ENCODE data around the gene DUSP6. TPM values are rescaled to one million over a fixed set of nuclear protein-coding genes. Genes with fewer than 3 reads are reported as not detected.

Gene DUSP6
- polyA plus RNA-seq, 1 donor from 2014 or later, result 44.3 TPM

DNA sequence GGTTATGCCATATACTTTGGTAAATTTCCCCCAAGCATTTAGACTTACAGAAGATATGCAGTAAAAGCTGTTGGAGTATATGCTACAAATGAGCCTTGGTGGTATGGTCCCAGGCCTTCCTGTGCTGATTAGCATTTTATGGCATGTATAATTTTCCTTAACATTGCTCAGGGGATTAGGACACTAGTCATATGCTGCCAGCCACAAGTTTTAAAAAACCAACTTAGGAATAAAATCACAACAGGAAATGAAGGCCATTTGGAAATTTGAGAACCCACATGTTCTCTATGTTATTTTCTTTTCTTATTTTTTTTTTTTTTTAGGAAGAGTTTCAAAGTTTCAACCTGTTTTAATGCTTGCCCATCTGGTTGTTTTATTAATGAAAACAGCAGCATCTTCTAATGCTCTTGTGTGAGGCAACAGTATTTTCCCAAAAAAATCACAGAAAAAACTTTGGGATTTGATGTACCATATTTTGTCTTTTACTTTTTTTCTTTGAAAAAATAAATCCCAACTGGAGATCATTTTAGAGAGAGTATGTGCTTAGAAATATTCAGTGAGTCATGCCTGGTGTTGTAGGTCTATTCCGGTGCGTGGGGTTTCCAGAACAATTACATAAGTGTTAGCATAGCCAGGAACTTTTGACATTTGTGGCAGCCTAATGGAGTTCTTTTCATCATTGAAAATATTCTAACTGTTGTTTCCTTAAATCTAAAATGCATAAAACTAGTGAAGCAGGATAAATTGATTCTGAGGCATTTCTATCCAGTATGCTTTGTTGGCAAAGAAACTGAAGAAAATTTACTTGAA, 21.7 kb upstream of the DUSP6 start:
- Histone ChIP-seq H3K4me3 (ENCODE audit: low read length) (no peak overlapping the region), H3K27ac (ENCODE audit: low read length) (no peak overlapping the region), H4K20me1 (ENCODE audit: insufficient read depth) (no peaks in the 10 kb centered on the region), H3K79me2 (replicated peaks; ENCODE audit: insufficient read depth, low read length) (no peaks in the 10 kb centered on the region), H3K9ac (ENCODE audit: low read length) (no peak overlapping the region), H2AFZ (ENCODE audit: low read depth, low read length) (no peak overlapping the region), H3K4me2 (ENCODE audit: low read length) (no peak overlapping the region), H3K9me3 (ENCODE audit: low read length) (no peaks in the 10 kb centered on the region), H3K9me2 (ENCODE audit: insufficient read depth, low read length) (no peaks in the 10 kb centered on the region), H3K27me3 (ENCODE audit: insufficient read depth, low read depth, low read length) (no peaks in the 10 kb centered on the region), H3F3A (ENCODE audit: insufficient read depth, low read length, poor library complexity, severe bottlenecking) (no peaks in the 10 kb centered on the region), H3K36me3 (ENCODE audit: insufficient read depth, low read length) (no peaks in the 10 kb centered on the region)
- TF ChIP-seq RAD21 (conservative IDR thresholded peaks at IDR 0.05), result no peak
- TF ChIP-seq TAF1 (IDR thresholded peaks at IDR 0.05; ENCODE audit: low read depth), result no peak
- no peak for TF ChIP-seq EZH2 (IDR thresholded peaks at IDR 0.05; ENCODE audit: borderline replicate concordance, insufficient read depth, low read length, poor library complexity, severe bottlenecking)
- TF ChIP-seq, protein P1, sequence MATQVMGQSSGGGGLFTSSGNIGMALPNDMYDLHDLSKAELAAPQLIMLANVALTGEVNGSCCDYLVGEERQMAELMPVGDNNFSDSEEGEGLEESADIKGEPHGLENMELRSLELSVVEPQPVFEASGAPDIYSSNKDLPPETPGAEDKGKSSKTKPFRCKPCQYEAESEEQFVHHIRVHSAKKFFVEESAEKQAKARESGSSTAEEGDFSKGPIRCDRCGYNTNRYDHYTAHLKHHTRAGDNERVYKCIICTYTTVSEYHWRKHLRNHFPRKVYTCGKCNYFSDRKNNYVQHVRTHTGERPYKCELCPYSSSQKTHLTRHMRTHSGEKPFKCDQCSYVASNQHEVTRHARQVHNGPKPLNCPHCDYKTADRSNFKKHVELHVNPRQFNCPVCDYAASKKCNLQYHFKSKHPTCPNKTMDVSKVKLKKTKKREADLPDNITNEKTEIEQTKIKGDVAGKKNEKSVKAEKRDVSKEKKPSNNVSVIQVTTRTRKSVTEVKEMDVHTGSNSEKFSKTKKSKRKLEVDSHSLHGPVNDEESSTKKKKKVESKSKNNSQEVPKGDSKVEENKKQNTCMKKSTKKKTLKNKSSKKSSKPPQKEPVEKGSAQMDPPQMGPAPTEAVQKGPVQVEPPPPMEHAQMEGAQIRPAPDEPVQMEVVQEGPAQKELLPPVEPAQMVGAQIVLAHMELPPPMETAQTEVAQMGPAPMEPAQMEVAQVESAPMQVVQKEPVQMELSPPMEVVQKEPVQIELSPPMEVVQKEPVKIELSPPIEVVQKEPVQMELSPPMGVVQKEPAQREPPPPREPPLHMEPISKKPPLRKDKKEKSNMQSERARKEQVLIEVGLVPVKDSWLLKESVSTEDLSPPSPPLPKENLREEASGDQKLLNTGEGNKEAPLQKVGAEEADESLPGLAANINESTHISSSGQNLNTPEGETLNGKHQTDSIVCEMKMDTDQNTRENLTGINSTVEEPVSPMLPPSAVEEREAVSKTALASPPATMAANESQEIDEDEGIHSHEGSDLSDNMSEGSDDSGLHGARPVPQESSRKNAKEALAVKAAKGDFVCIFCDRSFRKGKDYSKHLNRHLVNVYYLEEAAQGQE (IDR thresholded peaks at IDR 0.05; ENCODE audit: borderline replicate concordance), result no peak

DNA sequence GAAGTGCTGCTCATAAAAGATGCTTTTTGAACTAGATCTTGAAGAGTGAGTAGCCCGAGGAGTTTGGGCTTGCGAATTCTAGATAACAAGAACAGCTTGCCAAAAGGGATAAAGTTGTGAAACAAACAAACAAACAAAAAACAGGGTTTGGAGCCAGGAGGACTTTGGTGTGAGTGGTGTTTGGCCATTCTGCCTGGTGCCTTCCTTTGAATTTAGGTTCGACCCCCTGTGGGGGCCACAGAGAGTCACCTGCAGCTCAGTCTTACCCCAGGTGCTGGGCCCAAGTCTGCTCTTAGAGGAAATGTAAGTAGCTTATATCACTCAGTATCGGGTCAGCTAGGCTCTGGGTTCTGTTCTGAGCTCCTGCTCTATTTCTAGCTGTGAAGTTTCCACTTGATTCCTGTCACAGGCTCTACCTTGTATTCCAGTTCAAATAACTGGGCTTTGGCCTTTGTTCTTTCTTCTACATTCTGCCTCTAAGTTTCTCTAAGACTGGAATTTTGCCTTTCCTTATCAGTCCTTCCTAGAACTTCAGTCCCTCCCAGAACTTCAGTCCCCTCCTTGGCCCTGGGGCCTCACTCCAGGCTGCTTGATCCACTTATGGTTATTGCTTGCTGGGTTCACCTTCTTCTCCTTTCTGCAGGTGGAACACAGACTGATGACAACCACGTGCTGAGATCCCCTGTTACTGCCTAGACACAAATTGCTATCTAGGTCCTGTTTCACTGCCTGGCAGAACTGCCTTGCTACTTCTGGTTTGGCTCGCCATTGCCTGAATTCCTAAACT, 20.5 kb upstream of the DUSP6 start:
- no peaks in the 10 kb centered on the region for H3K36me3 ChIP-seq (ENCODE audit: insufficient read depth, low read length)
- no peaks in the 10 kb centered on the region for H3F3A ChIP-seq (ENCODE audit: insufficient read depth, low read length, poor library complexity, severe bottlenecking)
- no peaks in the 10 kb centered on the region for H4K20me1 ChIP-seq (ENCODE audit: insufficient read depth)
- H3K27ac ChIP-seq (ENCODE audit: low read length), result no peak overlapping the region
- no peak overlapping the region for H3K9ac ChIP-seq (ENCODE audit: low read length)
- no peaks in the 10 kb centered on the region for H3K79me2 ChIP-seq (replicated peaks; ENCODE audit: insufficient read depth, low read length)
- no peaks in the 10 kb centered on the region for H3K9me3 ChIP-seq (ENCODE audit: low read length)
- H3K4me2 ChIP-seq (ENCODE audit: low read length), result no peak overlapping the region
- H2AFZ ChIP-seq (ENCODE audit: low read depth, low read length), result no peak overlapping the region
- H3K4me3 ChIP-seq (ENCODE audit: low read length), result no peak overlapping the region
- H3K9me2 ChIP-seq (ENCODE audit: insufficient read depth, low read length), result no peaks in the 10 kb centered on the region
- H3K27me3 ChIP-seq (ENCODE audit: insufficient read depth, low read depth, low read length), result no peaks in the 10 kb centered on the region
- TF ChIP-seq EZH2 (IDR thresholded peaks at IDR 0.05; ENCODE audit: borderline replicate concordance, insufficient read depth, low read length, poor library complexity, severe bottlenecking) (no peak), RAD21 (conservative IDR thresholded peaks at IDR 0.05) (no peak)

DNA sequence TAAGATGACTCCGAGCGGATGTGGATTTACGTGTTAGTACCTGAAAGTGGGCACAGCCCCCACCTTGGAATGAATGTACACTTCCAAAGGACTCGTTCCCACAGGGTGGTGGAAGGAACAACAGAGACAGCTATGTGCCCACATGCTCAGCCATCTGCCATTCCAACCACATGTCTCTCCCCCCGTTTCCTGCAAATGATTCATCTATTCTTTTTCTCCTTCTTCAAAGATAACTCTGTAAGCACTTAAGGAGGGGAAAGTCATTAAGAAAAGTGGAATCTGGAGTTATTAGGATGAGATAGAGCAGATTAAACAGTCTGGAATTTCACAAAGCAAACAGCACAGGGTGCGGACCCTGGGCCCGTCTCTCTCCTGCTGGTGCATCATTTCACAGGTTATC, 18.5 kb upstream of the DUSP6 start:
- no peaks in the 10 kb centered on the region for H3K79me2 ChIP-seq (replicated peaks; ENCODE audit: insufficient read depth, low read length)
- no peak overlapping the region for H3K27ac ChIP-seq (ENCODE audit: low read length)
- no peak for TF ChIP-seq POLR2AphosphoS5 (IDR thresholded peaks at IDR 0.05)
- TF ChIP-seq, protein P1 (IDR thresholded peaks at IDR 0.05; ENCODE audit: borderline replicate concordance), result no peak
- no peak for TF ChIP-seq TAF1 (IDR thresholded peaks at IDR 0.05; ENCODE audit: low read depth)
- TF ChIP-seq, protein P2, sequence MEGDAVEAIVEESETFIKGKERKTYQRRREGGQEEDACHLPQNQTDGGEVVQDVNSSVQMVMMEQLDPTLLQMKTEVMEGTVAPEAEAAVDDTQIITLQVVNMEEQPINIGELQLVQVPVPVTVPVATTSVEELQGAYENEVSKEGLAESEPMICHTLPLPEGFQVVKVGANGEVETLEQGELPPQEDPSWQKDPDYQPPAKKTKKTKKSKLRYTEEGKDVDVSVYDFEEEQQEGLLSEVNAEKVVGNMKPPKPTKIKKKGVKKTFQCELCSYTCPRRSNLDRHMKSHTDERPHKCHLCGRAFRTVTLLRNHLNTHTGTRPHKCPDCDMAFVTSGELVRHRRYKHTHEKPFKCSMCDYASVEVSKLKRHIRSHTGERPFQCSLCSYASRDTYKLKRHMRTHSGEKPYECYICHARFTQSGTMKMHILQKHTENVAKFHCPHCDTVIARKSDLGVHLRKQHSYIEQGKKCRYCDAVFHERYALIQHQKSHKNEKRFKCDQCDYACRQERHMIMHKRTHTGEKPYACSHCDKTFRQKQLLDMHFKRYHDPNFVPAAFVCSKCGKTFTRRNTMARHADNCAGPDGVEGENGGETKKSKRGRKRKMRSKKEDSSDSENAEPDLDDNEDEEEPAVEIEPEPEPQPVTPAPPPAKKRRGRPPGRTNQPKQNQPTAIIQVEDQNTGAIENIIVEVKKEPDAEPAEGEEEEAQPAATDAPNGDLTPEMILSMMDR (IDR thresholded peaks at IDR 0.05; ENCODE audit: poor library complexity, severe bottlenecking), result no peak
- TF ChIP-seq SMC3 (conservative IDR thresholded peaks at IDR 0.05; ENCODE audit: poor library complexity), result no peak
- TF ChIP-seq EP300 (conservative IDR thresholded peaks at IDR 0.05; ENCODE audit: poor library complexity, severe bottlenecking), result no peak
- TF ChIP-seq MXI1 (conservative IDR thresholded peaks at IDR 0.05; ENCODE audit: poor library complexity, severe bottlenecking), result no peak
- TF ChIP-seq EZH2 (IDR thresholded peaks at IDR 0.05; ENCODE audit: borderline replicate concordance, insufficient read depth, low read length, poor library complexity, severe bottlenecking), result no peak
- no peak for TF ChIP-seq RAD21 (conservative IDR thresholded peaks at IDR 0.05)
- H3K27me3 ChIP-seq (ENCODE audit: insufficient read depth, low read depth, low read length), result no peaks in the 10 kb centered on the region
- no peaks in the 10 kb centered on the region for H3K36me3 ChIP-seq (ENCODE audit: insufficient read depth, low read length)
- no peaks in the 10 kb centered on the region for H4K20me1 ChIP-seq (ENCODE audit: insufficient read depth)
- no peaks in the 10 kb centered on the region for H3K9me3 ChIP-seq (ENCODE audit: low read length)
- no peaks in the 10 kb centered on the region for H3F3A ChIP-seq (ENCODE audit: insufficient read depth, low read length, poor library complexity, severe bottlenecking)
- no peaks in the 10 kb centered on the region for H3K9me2 ChIP-seq (ENCODE audit: insufficient read depth, low read length)
- no peak overlapping the region for H3K9ac ChIP-seq (ENCODE audit: low read length)
- no peak overlapping the region for H2AFZ ChIP-seq (ENCODE audit: low read depth, low read length)
- no peak overlapping the region for H3K4me3 ChIP-seq (ENCODE audit: low read length)
- H3K4me2 ChIP-seq (ENCODE audit: low read length), result no peak overlapping the region

All from neural cell (in vitro differentiated cells).